ENCODE results near the gene KIF3A.

GRCh38 chr5:132681983-132682382 lies 55.4 kb downstream of the KIF3A start:
- TF ChIP-seq CTCF (conservative IDR thresholded peaks at IDR 0.05) (no peak), ZFX (IDR thresholded peaks at IDR 0.05) (no peak)
